ENCODE measurements around the gene CHCHD6. TPM values are rescaled to one million over a fixed set of nuclear protein-coding genes. Genes with fewer than 3 reads are reported as not detected.
A peak's percentile ranks its signal among the peaks of the same experiment; 100 is the strongest.

Gene CHCHD6
- total RNA-seq, 2 experiments from 2014 or later, result 12.7 to 13.1 TPM

DNA sequence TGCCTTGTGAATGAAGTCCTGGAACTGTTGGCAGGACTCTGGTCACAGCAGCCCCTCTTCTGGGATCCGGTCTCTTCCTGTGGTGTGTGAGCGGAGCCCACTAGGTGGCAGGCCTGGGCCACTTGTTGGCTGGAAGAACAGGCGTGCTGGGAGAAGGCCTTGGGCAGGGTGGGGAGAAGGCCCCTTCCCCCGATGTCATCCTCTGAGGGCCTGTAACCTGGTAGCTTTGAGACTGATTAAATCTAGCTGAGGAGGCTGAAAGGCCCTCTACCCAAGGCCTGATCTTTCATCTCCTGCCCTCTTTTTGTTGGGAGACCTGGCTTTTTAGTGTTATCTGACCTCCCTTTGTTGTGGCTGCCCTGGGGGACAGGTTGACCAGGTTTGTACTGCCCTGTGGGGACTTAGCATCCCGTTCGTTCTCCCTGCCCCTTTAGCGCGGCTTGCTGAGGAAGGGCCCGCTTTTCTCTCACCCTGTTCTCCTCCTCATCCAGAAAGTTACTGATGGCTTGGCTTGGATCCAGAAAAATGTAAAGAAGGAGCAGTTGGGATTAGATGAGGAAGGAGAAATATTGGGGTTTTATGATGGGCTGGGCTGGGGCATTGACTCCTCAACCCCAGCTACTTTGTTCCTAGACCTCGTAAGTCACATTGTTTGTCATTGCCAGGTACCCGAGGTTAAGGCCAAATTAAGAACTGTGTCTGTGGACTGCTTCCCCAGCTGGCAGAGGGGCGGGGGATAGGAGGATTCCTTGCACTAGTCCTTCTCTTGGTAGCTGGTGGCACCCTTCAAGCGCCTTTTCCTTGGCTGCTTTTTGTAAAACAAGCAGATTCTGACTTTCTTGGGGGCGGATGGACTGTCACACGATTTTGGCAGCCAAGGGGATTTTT lies 48.5 kb downstream of the CHCHD6 start:
- Mint-ChIP-seq H3K27ac (no peak overlapping the region), H3K36me3 (peaks cover 3% of the 10 kb centered on the region), H3K4me3 (no peak overlapping the region), H3K4me1 (ENCODE audit: low read depth) (peaks cover 5% of the 10 kb centered on the region), H3K27me3 (no peaks in the 10 kb centered on the region), H3K9me3 (no peaks in the 10 kb centered on the region)
- intact Hi-C loops (cut with micrococcal nuclease), result loop anchor here (1.0 to 5.0 kb wide), 2 partner anchors 230 to 705 kb away; no protein-coding TSS in a partner anchor
- peak; percentile 75 for DNase-seq
- ChIA-PET POLR2A (no interaction called here), CTCF (interaction anchor here (0.6 to 1.8 kb wide), 15 partner anchors 9 to 796 kb away, joined by 3 to 9 read pairs (median 3); partner anchors contain the start of genes CHCHD6 and PLXNA1)

GRCh38 chr3:126753191-126754160 lies 49.4 kb downstream of the CHCHD6 start:
- CTCF ChIA-PET, result interaction anchor here (1.4 kb wide), 1 partner anchor 243 kb away, joined by 3 read pairs; no protein-coding TSS in a partner anchor
- intact Hi-C loops (cut with micrococcal nuclease), result loop anchor here (5.0 kb wide), 1 partner anchor 704 kb away; no protein-coding TSS in a partner anchor
- POLR2A ChIA-PET, result no interaction called here
- no peak for DNase-seq
- Mint-ChIP-seq H3K27me3 (no peaks in the 10 kb centered on the region), H3K4me3 (no peak overlapping the region), H3K4me1 (ENCODE audit: low read depth) (peaks cover 5% of the 10 kb centered on the region), H3K9me3 (no peaks in the 10 kb centered on the region), H3K36me3 (peaks cover 3% of the 10 kb centered on the region), H3K27ac (no peak overlapping the region)

GRCh38 chr3:126755866-126756265 lies 51.8 kb downstream of the CHCHD6 start:
- POLR2A ChIA-PET, result no interaction called here

GRCh38 chr3:126758026-126758425 lies 54.0 kb downstream of the CHCHD6 start:
- intact Hi-C loops (cut with micrococcal nuclease), result no loop called here
- CTCF ChIA-PET, result interaction anchor here (0.5 to 0.6 kb wide), 2 partner anchors 76 to 788 kb away, joined by 3 read pairs; no protein-coding TSS in a partner anchor
- no peaks in the 10 kb centered on the region for H3K4me1 Mint-ChIP-seq (ENCODE audit: low read depth)
- no peaks in the 10 kb centered on the region for H3K27me3 Mint-ChIP-seq
- DNase-seq, result no peak
- no peak overlapping the region for H3K4me3 Mint-ChIP-seq
- peaks cover 3% of the 10 kb centered on the region for H3K36me3 Mint-ChIP-seq
- H3K9me3 Mint-ChIP-seq, result no peaks in the 10 kb centered on the region
- no peak overlapping the region for H3K27ac Mint-ChIP-seq
- POLR2A ChIA-PET, result no interaction called here

More at GRCh38 chr3:126755866-126756265, 51.8 kb downstream of the CHCHD6 start:
- Mint-ChIP-seq H3K4me1 (ENCODE audit: low read depth) (no peaks in the 10 kb centered on the region), H3K9me3 (no peaks in the 10 kb centered on the region), H3K27me3 (no peaks in the 10 kb centered on the region), H3K4me3 (no peak overlapping the region), H3K36me3 (peaks cover 2% of the 10 kb centered on the region), H3K27ac (no peak overlapping the region)
- no peak for DNase-seq
- CTCF ChIA-PET, result no interaction called here
- intact Hi-C loops (cut with micrococcal nuclease), result no loop called here

GRCh38 chr3:126758882-126759281 lies 54.8 kb downstream of the CHCHD6 start:
- H3K27ac Mint-ChIP-seq, result no peak overlapping the region
- no peak for DNase-seq
- ChIA-PET CTCF (no interaction called here), POLR2A (no interaction called here)
- H3K9me3 Mint-ChIP-seq, result no peaks in the 10 kb centered on the region
- H3K27me3 Mint-ChIP-seq, result no peaks in the 10 kb centered on the region
- H3K4me3 Mint-ChIP-seq, result no peak overlapping the region
- peaks cover 3% of the 10 kb centered on the region for H3K36me3 Mint-ChIP-seq
- intact Hi-C loops (cut with micrococcal nuclease), result no loop called here
- H3K4me1 Mint-ChIP-seq (ENCODE audit: low read depth), result no peaks in the 10 kb centered on the region

- Mint-ChIP-seq H3K36me3 (peaks cover 12% of the 10 kb centered on the region), H3K4me3 (no peak overlapping the region), H3K27me3 (no peaks in the 10 kb centered on the region), H3K4me1 (ENCODE audit: low read depth) (no peaks in the 10 kb centered on the region), H3K9me3 (no peaks in the 10 kb centered on the region), H3K27ac (no peak overlapping the region)
- no peak for DNase-seq
- CTCF ChIA-PET, result no interaction called here
- POLR2A ChIA-PET, result no interaction called here
- intact Hi-C loops (cut with micrococcal nuclease), result no loop called here
These were observed 56.5 kb downstream of the CHCHD6 start for GRCh38 chr3:126760541-126760940.

DNA sequence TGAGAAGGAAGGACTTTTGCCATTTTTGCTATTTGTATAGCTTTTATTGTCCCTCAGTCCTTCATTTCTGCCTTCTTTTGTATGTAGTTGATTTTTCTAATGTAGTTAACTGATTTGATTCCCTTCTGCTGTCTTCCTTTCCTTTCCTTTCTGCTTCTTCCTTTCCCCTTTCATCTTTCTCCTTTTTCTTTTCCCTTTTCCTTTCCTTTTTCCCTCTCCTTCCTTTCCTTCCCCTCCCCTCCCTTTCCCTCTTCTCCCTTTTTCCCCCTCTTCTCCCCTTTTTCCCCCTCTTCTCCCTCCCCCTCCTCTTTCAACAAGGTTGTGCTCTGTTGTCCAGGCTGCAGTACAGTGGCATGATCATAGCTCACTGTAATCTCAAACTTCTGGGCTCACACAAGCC lies 59.0 kb downstream of the CHCHD6 start:
- DNase-seq, result no peak
- peaks cover 8% of the 10 kb centered on the region for H3K9me3 Mint-ChIP-seq
- H3K4me3 Mint-ChIP-seq, result no peak overlapping the region
- intact Hi-C loops (cut with micrococcal nuclease), result no loop called here
- peaks cover 34% of the 10 kb centered on the region for H3K36me3 Mint-ChIP-seq
- ChIA-PET CTCF (interaction anchor here (0.9 to 1.2 kb wide), 2 partner anchors 11 to 219 kb away, joined by 4 read pairs; partner anchors contain the start of gene PLXNA1), POLR2A (no interaction called here)
- no peaks in the 10 kb centered on the region for H3K27me3 Mint-ChIP-seq
- no peak overlapping the region for H3K27ac Mint-ChIP-seq
- no peaks in the 10 kb centered on the region for H3K4me1 Mint-ChIP-seq (ENCODE audit: low read depth)

DNA sequence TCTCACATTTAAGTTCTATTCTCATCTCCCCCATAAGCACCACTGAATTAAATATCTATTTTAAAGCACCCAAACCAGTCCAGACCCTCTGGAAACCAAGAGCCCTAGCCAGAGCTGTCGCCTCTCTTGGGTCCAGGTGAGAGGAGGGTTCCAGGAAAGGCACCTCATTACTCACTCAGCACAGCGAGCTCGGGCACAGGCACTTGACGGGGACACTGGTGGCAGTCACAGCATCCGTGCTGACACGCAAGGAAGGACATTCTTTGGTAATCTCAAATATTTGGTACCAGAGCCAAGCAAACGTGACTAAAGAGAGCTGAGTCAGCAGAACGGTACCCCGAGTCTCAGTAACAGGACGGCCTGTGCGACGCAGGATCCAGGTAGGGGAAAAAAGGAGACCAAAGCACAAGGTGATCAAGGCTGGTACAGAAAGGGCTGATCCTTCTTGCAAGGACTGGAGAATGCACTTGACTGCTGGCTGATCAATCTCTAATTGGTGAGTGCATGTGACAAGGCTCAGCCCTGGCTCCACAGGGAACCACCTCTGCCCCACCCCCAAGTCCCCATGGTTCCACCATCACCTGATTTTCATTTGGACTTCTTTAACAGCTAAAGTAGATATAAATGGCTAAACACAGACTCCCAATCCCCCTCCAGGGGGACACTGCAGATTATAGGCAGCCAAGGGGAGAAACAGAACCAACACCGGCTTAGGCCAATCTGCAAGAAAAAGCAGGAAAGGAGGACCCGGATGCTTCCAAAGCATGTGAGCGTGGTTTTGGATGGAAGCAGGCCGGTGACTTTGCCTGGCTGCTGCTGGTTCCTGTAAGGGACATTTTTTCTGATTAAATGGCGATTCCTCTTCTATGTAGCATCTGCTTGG lies 61.4 kb downstream of the CHCHD6 start:
- Mint-ChIP-seq H3K9me3 (peaks cover 26% of the 10 kb centered on the region), H3K27ac (no peak overlapping the region), H3K27me3 (no peaks in the 10 kb centered on the region), H3K4me3 (no peak overlapping the region), H3K4me1 (ENCODE audit: low read depth) (no peaks in the 10 kb centered on the region), H3K36me3 (peaks cover 38% of the 10 kb centered on the region)
- no peak for DNase-seq
- intact Hi-C loops (cut with micrococcal nuclease), result no loop called here
- ChIA-PET CTCF (no interaction called here), POLR2A (no interaction called here)

GRCh38 chr3:126766653-126767052 lies 62.6 kb downstream of the CHCHD6 start:
- no peak overlapping the region for H3K4me3 Mint-ChIP-seq
- intact Hi-C loops (cut with micrococcal nuclease), result no loop called here
- no peak overlapping the region for H3K27ac Mint-ChIP-seq
- ChIA-PET POLR2A (no interaction called here), CTCF (no interaction called here)
- H3K4me1 Mint-ChIP-seq (ENCODE audit: low read depth), result no peaks in the 10 kb centered on the region
- no peak for DNase-seq
- peaks cover 45% of the 10 kb centered on the region for H3K36me3 Mint-ChIP-seq
- peaks cover 35% of the 10 kb centered on the region for H3K9me3 Mint-ChIP-seq
- no peaks in the 10 kb centered on the region for H3K27me3 Mint-ChIP-seq

- Mint-ChIP-seq H3K36me3 (peaks cover 52% of the 10 kb centered on the region), H3K4me1 (ENCODE audit: low read depth) (no peaks in the 10 kb centered on the region), H3K9me3 (peaks cover 43% of the 10 kb centered on the region), H3K4me3 (no peak overlapping the region), H3K27ac (no peak overlapping the region), H3K27me3 (no peaks in the 10 kb centered on the region)
- ChIA-PET POLR2A (no interaction called here), CTCF (no interaction called here)
- DNase-seq, result no peak
- intact Hi-C loops (cut with micrococcal nuclease), result no loop called here
These were observed 64.9 kb downstream of the CHCHD6 start for GRCh38 chr3:126768903-126769302.

GRCh38 chr3:126770096-126770495 lies 66.1 kb downstream of the CHCHD6 start:
- Mint-ChIP-seq H3K4me3 (no peak overlapping the region), H3K9me3 (peaks cover 43% of the 10 kb centered on the region), H3K4me1 (ENCODE audit: low read depth) (no peaks in the 10 kb centered on the region), H3K27me3 (no peaks in the 10 kb centered on the region), H3K27ac (no peak overlapping the region), H3K36me3 (peaks cover 47% of the 10 kb centered on the region)
- intact Hi-C loops (cut with micrococcal nuclease), result no loop called here
- DNase-seq, result no peak
- POLR2A ChIA-PET, result no interaction called here
- CTCF ChIA-PET, result no interaction called here
